ENCODE measurements around the gene PRSS3.

- TF ChIP-seq CTCF (conservative IDR thresholded peaks at IDR 0.05 in 1 of 2, IDR thresholded peaks at IDR 0.05 in 1 of 2; ENCODE audit: low read depth in 1 of 2, low read length in 2 of 2) = no peak
- no peak for TF ChIP-seq EZH2 (IDR thresholded peaks at IDR 0.05; ENCODE audit: low read length, missing control alignments)
Observed at GRCh38 chr9:33837138-33837537, 41.8 kb downstream of the PRSS3 start.
